Common myeloid progenitor, CD34-positive (primary cell): ENCODE results near the gene MCL1.
"Not testable (repeated sequence)": the region's sequence is repeated elsewhere in the genome, so short reads cannot be mapped to it uniquely, and the experiment has no call there.

Experiments
- CTCF ChIA-PET: fragments of 350-600 bp; sonication (Branson Sonifier 250); formaldehyde crosslinking; loops from one replicate; lab custom pipeline; 2021; ENCODE audit warnings: antibody characterized with exemption; lab: Charles Lee
- POLR2A ChIA-PET: fragments of 350-600 bp; sonication (Branson Sonifier 250); formaldehyde crosslinking; loops from one replicate; lab custom pipeline; 2021; ENCODE audit warnings: antibody characterized with exemption; lab: Charles Lee
- DNase-seq, 3 donors: peaks; one replicate each; pipeline versions ENCODE4 v3.0.0 to v3.0.0-alpha.2; 2013
- H3K27ac ChIP-seq, 2 experiments: 1 replicate in 1 of 2; 2 replicates in 1 of 2; pipeline ENCODE4 v1.7.0; 2013; ENCODE audit warnings: inconsistent platforms in 2 of 2, low read length in 2 of 2, mild to moderate bottlenecking in 2 of 2, low read depth in 1 of 2, moderate library complexity in 1 of 2; ENCODE audit not compliant: severe bottlenecking in 2 of 2, insufficient read depth in 1 of 2, poor library complexity in 1 of 2
- H3K27me3 ChIP-seq, 5 experiments: replicated peaks in 2 of 5; 1 replicate in 3 of 5; 2 replicates in 2 of 5; pipeline versions ENCODE4 v1.6.1 to v1.7.0; 2013; ENCODE audit warnings: low read length in 4 of 5, mild to moderate bottlenecking in 2 of 5, moderate library complexity in 2 of 5, inconsistent platforms in 1 of 5; ENCODE audit not compliant: insufficient read depth in 5 of 5, control insufficient read depth in 4 of 5
- H3K36me3 ChIP-seq, 4 experiments: 1 replicate in 2 of 4; 2 replicates in 2 of 4; pipeline versions ENCODE4 v1.6.1 to v1.7.0; 2013; ENCODE audit warnings: low read length in 3 of 4, control low read depth in 1 of 4, mild to moderate bottlenecking in 1 of 4; ENCODE audit not compliant: control insufficient read depth in 4 of 4, insufficient read depth in 4 of 4
- H3K4me1 ChIP-seq, 4 experiments: 1 replicate in 3 of 4; 2 replicates in 1 of 4; pipeline versions ENCODE4 v1.6.1 to v1.7.1; 2013; ENCODE audit warnings: low read length in 3 of 4, mild to moderate bottlenecking in 3 of 4, control low read depth in 1 of 4, inconsistent platforms in 1 of 4, moderate library complexity in 1 of 4; ENCODE audit not compliant: control insufficient read depth in 4 of 4, insufficient read depth in 4 of 4; ENCODE audit errors: control extremely low read depth in 1 of 4
- H3K4me3 ChIP-seq, 7 experiments: 1 replicate in 4 of 7; 2 replicates in 3 of 7; pipeline versions ENCODE4 v1.5.1 to v1.7.0; 2013; ENCODE audit warnings: mild to moderate bottlenecking in 7 of 7, low read length in 6 of 7, moderate library complexity in 6 of 7, inconsistent platforms in 2 of 7, low read depth in 2 of 7, control low read depth in 1 of 7; ENCODE audit not compliant: insufficient read depth in 4 of 7, control insufficient read depth in 1 of 7; ENCODE audit errors: extremely low read depth in 1 of 7
- H3K9me3 ChIP-seq, 5 experiments: 1 replicate in 4 of 5; 2 replicates in 1 of 5; pipeline versions ENCODE4 v1.6.1 to v1.7.1; 2013; ENCODE audit warnings: low read length in 4 of 5, mild to moderate bottlenecking in 2 of 5, inconsistent platforms in 1 of 5, low read depth in 1 of 5, moderate library complexity in 1 of 5; ENCODE audit not compliant: control insufficient read depth in 4 of 5, insufficient read depth in 2 of 5; ENCODE audit errors: control extremely low read depth in 1 of 5
- whole genome bisulfite sequencing: methylation state at CpG from one replicate; pipeline ENCODE4 v1.1.5; 2013; ENCODE audit not compliant: insufficient coverage; 5-methylcytosine and 5-hydroxymethylcytosine counted together

The MCL1 gene

GRCh38 chr1:150582371-150582770 is 3.0 kb upstream of the MCL1 start:
- no peak for DNase-seq
- POLR2A ChIA-PET, result no interaction called here
- H3K27me3 ChIP-seq, result no peaks in the 10 kb centered on the region
- peaks cover 2 to 16% (median 12%) of the 10 kb centered on the region in 4 experiments for H3K36me3 ChIP-seq
- no peak overlapping the region for H3K4me3 ChIP-seq
- H3K27ac ChIP-seq, result no peak overlapping the region
- peaks cover 8 to 15% (median 12%) of the 10 kb centered on the region in 4 experiments for H3K4me1 ChIP-seq
- CTCF ChIA-PET, result interaction anchor here (0.6 to 1.0 kb wide), 2 partner anchors 12 to 19 kb away, joined by 3 to 4 read pairs; no protein-coding TSS in a partner anchor
- H3K9me3 ChIP-seq, result no peaks in the 10 kb centered on the region
- no CpG with 5 or more reads among the region's 2 CpGs for WGBS

GRCh38 chr1:150581962-150582361 is 2.6 kb upstream of the MCL1 start:
- ChIA-PET CTCF (interaction anchor here (1.0 to 3.3 kb wide), 3 partner anchors 12 to 39 kb away, joined by 3 to 37 read pairs (median 35); no protein-coding TSS in a partner anchor), POLR2A (interaction anchor here (0.7 kb wide), 1 partner anchor 32 kb away, joined by 3 read pairs; no protein-coding TSS in a partner anchor)
- H3K4me3 ChIP-seq, H3K9me3 ChIP-seq, DNase-seq, H3K27me3 ChIP-seq, H3K27ac ChIP-seq: not testable (repeated sequence)
- WGBS, result 100% methylated on average over 7 of the region's 14 CpGs
- Histone ChIP-seq H3K36me3 (peaks cover 5 to 20% (median 16%) of the 10 kb centered on the region in 4 experiments), H3K4me1 (peaks cover 12 to 19% (median 16%) of the 10 kb centered on the region in 4 experiments)

GRCh38 chr1:150581437-150581836 is 2.0 kb upstream of the MCL1 start:
- not testable (repeated sequence) for H3K27ac ChIP-seq, DNase-seq, H3K4me3 ChIP-seq, H3K9me3 ChIP-seq, H3K27me3 ChIP-seq
- H3K4me1 ChIP-seq, result peaks cover 18 to 25% (median 20%) of the 10 kb centered on the region in 4 experiments
- 100% methylated on average over 3 of the region's 7 CpGs for WGBS
- H3K36me3 ChIP-seq, result peaks cover 5 to 24% (median 21%) of the 10 kb centered on the region in 4 experiments
- POLR2A ChIA-PET, result interaction anchor here (0.7 kb wide), 1 partner anchor 32 kb away, joined by 3 read pairs; no protein-coding TSS in a partner anchor
- CTCF ChIA-PET, result interaction anchor here (3.0 to 3.3 kb wide), 2 partner anchors 30 to 40 kb away, joined by 35 to 37 read pairs; no protein-coding TSS in a partner anchor

- H3K27ac ChIP-seq, result not testable (repeated sequence)
Measured at GRCh38 chr1:150580966-150581365, 1.6 kb upstream of the MCL1 start.

GRCh38 chr1:150579945-150580642 is 684 bp upstream of the MCL1 start:
- H3K4me1 ChIP-seq, result peaks cover 25 to 34% (median 31%) of the 10 kb centered on the region in 4 experiments
- H3K27me3 ChIP-seq, result no peaks in the 10 kb centered on the region
- peaks cover 13 to 37% (median 30%) of the 10 kb centered on the region in 4 experiments for H3K36me3 ChIP-seq
- peak overlapping the region; percentile 87 to 98 for H3K27ac ChIP-seq
- POLR2A ChIA-PET, result interaction anchor here (0.8 to 2.9 kb wide), 14 partner anchors 10 to 48 kb away, joined by 3 to 43 read pairs (median 8); partner anchors contain the start of gene ENSA
- DNase-seq, result no peak
- H3K4me3 ChIP-seq, result peak overlapping the region in 6 of 7 experiments; percentile 44 to 99 (median 64)
- CTCF ChIA-PET, result interaction anchor here (0.8 to 11.1 kb wide), 11 partner anchors 9 to 48 kb away, joined by 4 to 150 read pairs (median 9); no protein-coding TSS in a partner anchor
- 75% methylated on average over 9 of the region's 15 CpGs for WGBS
- no peaks in the 10 kb centered on the region for H3K9me3 ChIP-seq

More at GRCh38 chr1:150580966-150581365, 1.6 kb upstream of the MCL1 start:
- peaks cover 22 to 29% (median 24%) of the 10 kb centered on the region in 4 experiments for H3K4me1 ChIP-seq
- POLR2A ChIA-PET, DNase-seq, H3K4me3 ChIP-seq, H3K9me3 ChIP-seq, H3K27me3 ChIP-seq: not testable (repeated sequence)
- CTCF ChIA-PET, result interaction anchor here (3.0 to 3.3 kb wide), 2 partner anchors 30 to 40 kb away, joined by 35 to 37 read pairs; no protein-coding TSS in a partner anchor
- 97% methylated on average over 3 of the region's 3 CpGs for WGBS
- peaks cover 7 to 28% (median 23%) of the 10 kb centered on the region in 4 experiments for H3K36me3 ChIP-seq

GRCh38 chr1:150578272-150579109 is 919 bp downstream of the MCL1 start:
- CTCF ChIA-PET, result interaction anchor here (1.3 to 11.1 kb wide), 6 partner anchors 10 to 49 kb away, joined by 6 to 150 read pairs (median 10); no protein-coding TSS in a partner anchor
- Histone ChIP-seq H3K36me3 (peaks cover 18 to 49% (median 41%) of the 10 kb centered on the region in 4 experiments), H3K9me3 (no peaks in the 10 kb centered on the region), H3K27ac (peak overlapping the region; percentile 97 to 98), H3K4me3 (peak overlapping the region; percentile 91 to 100 (median 99)), H3K4me1 (peaks cover 25 to 34% (median 32%) of the 10 kb centered on the region in 4 experiments), H3K27me3 (no peaks in the 10 kb centered on the region)
- DNase-seq, result peak in 1 of 3 donors; percentile 44
- under 1% methylated on average over 41 of the region's 50 CpGs for WGBS
- POLR2A ChIA-PET, result interaction anchor here (0.6 to 2.9 kb wide), 11 partner anchors 10 to 87 kb away, joined by 4 to 43 read pairs (median 13); partner anchors contain the start of gene ENSA
